ENCODE data around the gene FBXL17.

Gene FBXL17

GRCh38 chr5:108064302-108064701 is 317.6 kb downstream of the FBXL17 start:
- TF ChIP-seq EZH2phosphoT487 (conservative IDR thresholded peaks at IDR 0.05; ENCODE audit: low read length): no peak
- TF ChIP-seq, protein P1, sequence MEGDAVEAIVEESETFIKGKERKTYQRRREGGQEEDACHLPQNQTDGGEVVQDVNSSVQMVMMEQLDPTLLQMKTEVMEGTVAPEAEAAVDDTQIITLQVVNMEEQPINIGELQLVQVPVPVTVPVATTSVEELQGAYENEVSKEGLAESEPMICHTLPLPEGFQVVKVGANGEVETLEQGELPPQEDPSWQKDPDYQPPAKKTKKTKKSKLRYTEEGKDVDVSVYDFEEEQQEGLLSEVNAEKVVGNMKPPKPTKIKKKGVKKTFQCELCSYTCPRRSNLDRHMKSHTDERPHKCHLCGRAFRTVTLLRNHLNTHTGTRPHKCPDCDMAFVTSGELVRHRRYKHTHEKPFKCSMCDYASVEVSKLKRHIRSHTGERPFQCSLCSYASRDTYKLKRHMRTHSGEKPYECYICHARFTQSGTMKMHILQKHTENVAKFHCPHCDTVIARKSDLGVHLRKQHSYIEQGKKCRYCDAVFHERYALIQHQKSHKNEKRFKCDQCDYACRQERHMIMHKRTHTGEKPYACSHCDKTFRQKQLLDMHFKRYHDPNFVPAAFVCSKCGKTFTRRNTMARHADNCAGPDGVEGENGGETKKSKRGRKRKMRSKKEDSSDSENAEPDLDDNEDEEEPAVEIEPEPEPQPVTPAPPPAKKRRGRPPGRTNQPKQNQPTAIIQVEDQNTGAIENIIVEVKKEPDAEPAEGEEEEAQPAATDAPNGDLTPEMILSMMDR (IDR thresholded peaks at IDR 0.05; ENCODE audit: insufficient read depth, low read length, poor library complexity, severe bottlenecking): no peak
- Histone ChIP-seq H3K4me3 (ENCODE audit: insufficient read depth, low read length, poor library complexity, severe bottlenecking) (no peak overlapping the region), H3K27ac (ENCODE audit: low read depth, low read length) (no peak overlapping the region), H3K9ac (ENCODE audit: low read length) (no peak overlapping the region), H3F3A (ENCODE audit: insufficient read depth) (no peaks in the 10 kb centered on the region), H4K20me1 (ENCODE audit: low read depth, low read length) (no peaks in the 10 kb centered on the region), H3K4me2 (ENCODE audit: low read depth, low read length, poor library complexity, severe bottlenecking) (no peak overlapping the region), H3K9me3 (ENCODE audit: insufficient read depth, low read length) (no peaks in the 10 kb centered on the region), H3K9me2 (replicated peaks; ENCODE audit: insufficient read depth, low read length) (no peaks in the 10 kb centered on the region), H3K36me3 (ENCODE audit: low read length) (no peaks in the 10 kb centered on the region), H2AFZ (ENCODE audit: low read depth, low read length, severe bottlenecking) (no peak overlapping the region), H3K79me2 (ENCODE audit: insufficient read depth, low read length) (no peaks in the 10 kb centered on the region), H3K27me3 (ENCODE audit: low read length) (no peaks in the 10 kb centered on the region)

DNA sequence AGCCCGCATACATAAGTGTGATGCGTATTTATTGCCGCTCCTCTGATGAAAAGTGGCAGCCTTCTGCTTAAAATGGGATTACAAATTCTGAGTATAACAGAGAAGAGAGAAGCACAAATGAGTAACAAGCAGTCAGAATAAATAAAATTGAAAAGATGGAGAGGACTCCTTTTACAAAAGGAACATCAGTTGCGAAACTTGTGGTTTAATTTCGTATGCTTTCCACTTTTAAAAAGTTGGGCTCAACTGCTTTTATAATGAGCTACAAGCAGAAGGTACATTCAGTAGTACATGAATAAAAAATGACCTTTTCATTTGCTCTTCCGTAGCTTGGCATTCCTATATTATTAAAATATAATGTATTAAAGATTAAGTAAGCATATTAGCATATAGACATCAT is 320.0 kb downstream of the FBXL17 start:
- Histone ChIP-seq H4K20me1 (ENCODE audit: low read depth, low read length) (no peaks in the 10 kb centered on the region), H3K4me2 (ENCODE audit: low read depth, low read length, poor library complexity, severe bottlenecking) (no peak overlapping the region), H3K36me3 (ENCODE audit: low read length) (no peaks in the 10 kb centered on the region), H3K9me2 (replicated peaks; ENCODE audit: insufficient read depth, low read length) (no peaks in the 10 kb centered on the region), H3F3A (ENCODE audit: insufficient read depth) (no peaks in the 10 kb centered on the region), H3K9ac (ENCODE audit: low read length) (no peak overlapping the region), H3K27ac (ENCODE audit: low read depth, low read length) (no peak overlapping the region), H2AFZ (ENCODE audit: low read depth, low read length, severe bottlenecking) (no peak overlapping the region), H3K4me3 (ENCODE audit: insufficient read depth, low read length, poor library complexity, severe bottlenecking) (no peak overlapping the region), H3K9me3 (ENCODE audit: insufficient read depth, low read length) (no peaks in the 10 kb centered on the region), H3K27me3 (ENCODE audit: low read length) (no peaks in the 10 kb centered on the region), H3K79me2 (ENCODE audit: insufficient read depth, low read length) (no peaks in the 10 kb centered on the region)
- TF ChIP-seq EZH2phosphoT487 (conservative IDR thresholded peaks at IDR 0.05; ENCODE audit: low read length): no peak
- TF ChIP-seq, protein P1 (IDR thresholded peaks at IDR 0.05; ENCODE audit: insufficient read depth, low read length, poor library complexity, severe bottlenecking): no peak

- no peak overlapping the region for H2AFZ ChIP-seq (ENCODE audit: low read depth, low read length, severe bottlenecking)
- H3K9me3 ChIP-seq (ENCODE audit: insufficient read depth, low read length): no peaks in the 10 kb centered on the region
- H3K9me2 ChIP-seq (replicated peaks; ENCODE audit: insufficient read depth, low read length): no peaks in the 10 kb centered on the region
- no peak overlapping the region for H3K4me2 ChIP-seq (ENCODE audit: low read depth, low read length, poor library complexity, severe bottlenecking)
- no peaks in the 10 kb centered on the region for H3K36me3 ChIP-seq (ENCODE audit: low read length)
- H3K79me2 ChIP-seq (ENCODE audit: insufficient read depth, low read length): no peaks in the 10 kb centered on the region
- H3F3A ChIP-seq (ENCODE audit: insufficient read depth): no peaks in the 10 kb centered on the region
- TF ChIP-seq EZH2phosphoT487 (conservative IDR thresholded peaks at IDR 0.05; ENCODE audit: low read length): no peak
- TF ChIP-seq, protein P1 (IDR thresholded peaks at IDR 0.05; ENCODE audit: insufficient read depth, low read length, poor library complexity, severe bottlenecking): no peak
- H3K9ac ChIP-seq (ENCODE audit: low read length): no peak overlapping the region
- H4K20me1 ChIP-seq (ENCODE audit: low read depth, low read length): no peaks in the 10 kb centered on the region
- H3K27ac ChIP-seq (ENCODE audit: low read depth, low read length): no peak overlapping the region
- no peak overlapping the region for H3K4me3 ChIP-seq (ENCODE audit: insufficient read depth, low read length, poor library complexity, severe bottlenecking)
- no peaks in the 10 kb centered on the region for H3K27me3 ChIP-seq (ENCODE audit: low read length)
Observed at GRCh38 chr5:108060340-108060739, 321.6 kb downstream of the FBXL17 start.

Measured in SU-DHL-6 (cell line).